HCT116 (cell line): ENCODE data around the gene C20orf96. TPM values are rescaled to one million over a fixed set of nuclear protein-coding genes. Genes with fewer than 3 reads are reported as not detected.
A peak's percentile ranks its signal among the peaks of the same experiment; 100 is the strongest.

Experiments used
- ATAC-seq: fragments of 200-7000 bp; cut with Tn5 transposase; 2 replicates; pipeline ENCODE4 v1.9.1; 2020; ENCODE audit warnings: mild to moderate bottlenecking, moderate library complexity
- BruUV-seq: library from RNA; stranded (reverse); fragments of 400-500 nt; replicated peaks from 2 replicates; lab custom pipeline; 2021; lab: Mats Ljungman, UMichigan
- CTCF ChIA-PET: fragments of 300-600 bp; sonication (Branson Sonifier 250); formaldehyde crosslinking; loops from one replicate; lab custom pipeline; 2021; ENCODE audit warnings: antibody characterized with exemption; lab: Charles Lee
- POLR2A ChIA-PET: fragments of 300-600, 350-600 bp; sonication (Branson Sonifier 250); formaldehyde crosslinking; loops from one replicate; lab custom pipeline; 2021; ENCODE audit warnings: antibody characterized with exemption; lab: Charles Lee
- RAD21 ChIA-PET, 2 experiments: fragments of 300-600 bp; sonication (Branson Sonifier 250); formaldehyde crosslinking; loops; one replicate each; lab custom pipeline; 2023; ENCODE audit warnings: low total read pairs in 2 of 2; ENCODE audit not compliant: uncharacterized antibody in 2 of 2, unreplicated experiment in 2 of 2, low non-redundant PET in 1 of 2; lab: Charles Lee
- DNase-seq: peaks from one replicate; pipeline ENCODE4 v3.0.0-alpha.2; 2010; ENCODE audit warnings: low read depth, low spot score
- H2AFZ ChIP-seq: fragments of 200-600 bp; shearing (Covaris generic), sonication (generic); 2 replicates; pipeline ENCODE4 v1.6.1; 2017; ENCODE audit warnings: low read depth, mixed run types, mixed read lengths, antibody characterized with exemption, low read length; ENCODE audit not compliant: poor library complexity, severe bottlenecking
- H3K27ac ChIP-seq: 2 replicates; pipeline ENCODE4 v1.5.1; 2012; ENCODE audit warnings: low read depth, low read length
- H3K27me3 ChIP-seq: fragments of 200-600 bp; sonication (generic); 2 replicates; pipeline ENCODE4 v1.6.1; 2016; ENCODE audit warnings: mixed run types, low read length, mixed read lengths; ENCODE audit not compliant: insufficient read depth
- H3K36me3 ChIP-seq, 2 experiments: fragments of 200-500 bp in 1 of 2; fragments of 200-600 bp in 1 of 2; sonication (Bioruptor generic) in 1 of 2; sonication (generic) in 1 of 2; 2 replicates each; pipeline versions ENCODE4 v1.5.1 to v1.6.1; 2014 to 2016; ENCODE audit warnings: low read length in 2 of 2, inconsistent platforms in 1 of 2, mixed read lengths in 1 of 2, mixed run types in 1 of 2; ENCODE audit not compliant: insufficient read depth in 2 of 2, control insufficient read depth in 1 of 2
- H3K4me1 ChIP-seq, 2 experiments: fragments of 200-600 bp in 1 of 2; sonication (generic) in 1 of 2; 2 replicates each; pipeline versions ENCODE4 v1.5.1 to v1.6.1; 2012 to 2017; ENCODE audit warnings: low read length in 2 of 2, inconsistent platforms in 1 of 2, mild to moderate bottlenecking in 1 of 2, mixed read lengths in 1 of 2, mixed run types in 1 of 2, moderate library complexity in 1 of 2; ENCODE audit not compliant: insufficient read depth in 2 of 2, control insufficient read depth in 1 of 2
- H3K4me2 ChIP-seq: fragments of 200-600 bp; sonication (generic); 2 replicates; pipeline ENCODE4 v1.6.1; 2017; ENCODE audit warnings: mixed run types, low read length, mixed read lengths
- H3K4me3 ChIP-seq, 2 experiments: fragments of 200-600 bp in 1 of 2; sonication (generic) in 1 of 2; replicated peaks in 1 of 2; 2 replicates each; pipeline ENCODE4 v1.5.1; 2011 to 2016; ENCODE audit warnings: low read length in 2 of 2, control low read depth in 1 of 2, low read depth in 1 of 2, mild to moderate bottlenecking in 1 of 2, mixed read lengths in 1 of 2, mixed run types in 1 of 2
- H3K79me2 ChIP-seq: fragments of 200-600 bp; sonication (generic); 2 replicates; pipeline ENCODE4 v1.6.1; 2017; ENCODE audit warnings: mild to moderate bottlenecking, mixed run types, low read length, moderate library complexity, mixed read lengths; ENCODE audit not compliant: insufficient read depth
- H3K9ac ChIP-seq: fragments of 200-600 bp; sonication (generic); 2 replicates; pipeline ENCODE4 v1.6.1; 2016; ENCODE audit warnings: low read length, mixed read lengths
- H3K9me2 ChIP-seq: fragments of 200-600 bp; sonication (generic), shearing (Covaris generic); 2 replicates; pipeline ENCODE4 v1.6.1; 2017; ENCODE audit warnings: mixed run types, mild to moderate bottlenecking, moderate library complexity; ENCODE audit not compliant: insufficient read depth
- H3K9me3 ChIP-seq, 2 experiments: fragments of 200-500 bp in 1 of 2; fragments of 200-600 bp in 1 of 2; sonication (Bioruptor generic) in 1 of 2; sonication (generic) in 1 of 2; 2 replicates each; pipeline ENCODE4 v1.6.1; 2014 to 2017; ENCODE audit warnings: low read length in 2 of 2, mixed read lengths in 2 of 2, inconsistent platforms in 1 of 2, low read depth in 1 of 2, mild to moderate bottlenecking in 1 of 2, mixed run types in 1 of 2, moderate library complexity in 1 of 2; ENCODE audit not compliant: control insufficient read depth in 1 of 2, insufficient read depth in 1 of 2
- H4K20me1 ChIP-seq: fragments of 200-600 bp; sonication (generic), shearing (Covaris generic); 2 replicates; pipeline ENCODE4 v1.6.1; 2017; ENCODE audit warnings: mixed run types, mild to moderate bottlenecking, moderate library complexity; ENCODE audit not compliant: insufficient read depth
- CTCF ChIP-seq, 3 experiments: fragments of 200-600 bp in 1 of 3; sonication (generic) in 1 of 3; IDR thresholded peaks in 2 of 3; conservative IDR thresholded peaks in 1 of 3; 2 replicates each; pipeline ENCODE4 v1.5.1; 2012 to 2017; ENCODE audit warnings: low read depth in 2 of 3, low read length in 2 of 3, antibody characterized with exemption in 1 of 3, borderline replicate concordance in 1 of 3, control low read depth in 1 of 3, mild to moderate bottlenecking in 1 of 3, mixed read lengths in 1 of 3, mixed run types in 1 of 3, moderate library complexity in 1 of 3; ENCODE audit not compliant: insufficient read depth in 1 of 3
- EGR1 ChIP-seq: IDR thresholded peaks from 2 replicates; pipeline ENCODE4 v1.6.1; 2012; ENCODE audit warnings: low read depth
- EZH2 ChIP-seq: fragments of 200-600 bp; sonication (generic); IDR thresholded peaks from 2 replicates; pipeline ENCODE4 v1.6.1; 2017; ENCODE audit warnings: antibody characterized with exemption, mixed run types
- FOSL1 ChIP-seq: IDR thresholded peaks from 2 replicates; pipeline ENCODE4 v1.6.1; 2012; ENCODE audit warnings: low read depth
- JUND ChIP-seq: IDR thresholded peaks from 2 replicates; pipeline ENCODE4 v1.6.1; 2012
- POLR2A ChIP-seq: IDR thresholded peaks from 2 replicates; pipeline ENCODE4 v1.7.0; 2011; ENCODE audit warnings: borderline replicate concordance; ENCODE audit not compliant: insufficient read depth, insufficient read length; ENCODE audit errors: extremely low read depth
- RAD21 ChIP-seq: IDR thresholded peaks from 2 replicates; pipeline ENCODE4 v1.6.1; 2012; ENCODE audit warnings: low read depth, mild to moderate bottlenecking
- REST ChIP-seq: IDR thresholded peaks from 2 replicates; pipeline ENCODE4 v1.6.1; 2012; ENCODE audit warnings: low read depth
- SIN3A ChIP-seq: IDR thresholded peaks from 2 replicates; pipeline ENCODE4 v1.6.1; 2012; ENCODE audit warnings: low read depth
- SP1 ChIP-seq: IDR thresholded peaks from 2 replicates; pipeline ENCODE4 v1.6.1; 2012; ENCODE audit warnings: low read depth
- SRF ChIP-seq: IDR thresholded peaks from 2 replicates; pipeline ENCODE4 v1.6.1; 2012; ENCODE audit warnings: low read depth
- TCF7L2 ChIP-seq: IDR thresholded peaks from 2 replicates; pipeline ENCODE4 v1.7.0; 2011; ENCODE audit warnings: borderline replicate concordance, inconsistent platforms; ENCODE audit not compliant: insufficient read depth, insufficient read length; ENCODE audit errors: extremely low read depth
- YY1 ChIP-seq: IDR thresholded peaks from 2 replicates; pipeline ENCODE4 v1.6.1; 2011; ENCODE audit warnings: low read length, low read depth, moderate library complexity, mild to moderate bottlenecking; ENCODE audit not compliant: insufficient replicate concordance; ENCODE audit errors: extremely low read depth
- ZFX ChIP-seq: fragments of 450-650 bp; IDR thresholded peaks from 2 replicates; pipeline ENCODE4 v1.6.1; 2017
- intact Hi-C: fragments of 100-400 bp; cut with micrococcal nuclease; formaldehyde crosslinking; loops from 2 replicates; pipeline ENCODE4 v1.10.0; 2022
- total RNA-seq: library from RNA; stranded (reverse); gene quantifications from one replicate; pipeline ENCODE4 v1.2.1, GENCODE V29; 2021; ENCODE audit not compliant: unreplicated experiment
- TF ChIP-seq, protein P1 (sequence below): IDR thresholded peaks from 2 replicates; pipeline ENCODE4 v1.6.1; 2012

Gene C20orf96
- total RNA-seq, 1 experiment from 2014 or later = 22.1 TPM

DNA sequence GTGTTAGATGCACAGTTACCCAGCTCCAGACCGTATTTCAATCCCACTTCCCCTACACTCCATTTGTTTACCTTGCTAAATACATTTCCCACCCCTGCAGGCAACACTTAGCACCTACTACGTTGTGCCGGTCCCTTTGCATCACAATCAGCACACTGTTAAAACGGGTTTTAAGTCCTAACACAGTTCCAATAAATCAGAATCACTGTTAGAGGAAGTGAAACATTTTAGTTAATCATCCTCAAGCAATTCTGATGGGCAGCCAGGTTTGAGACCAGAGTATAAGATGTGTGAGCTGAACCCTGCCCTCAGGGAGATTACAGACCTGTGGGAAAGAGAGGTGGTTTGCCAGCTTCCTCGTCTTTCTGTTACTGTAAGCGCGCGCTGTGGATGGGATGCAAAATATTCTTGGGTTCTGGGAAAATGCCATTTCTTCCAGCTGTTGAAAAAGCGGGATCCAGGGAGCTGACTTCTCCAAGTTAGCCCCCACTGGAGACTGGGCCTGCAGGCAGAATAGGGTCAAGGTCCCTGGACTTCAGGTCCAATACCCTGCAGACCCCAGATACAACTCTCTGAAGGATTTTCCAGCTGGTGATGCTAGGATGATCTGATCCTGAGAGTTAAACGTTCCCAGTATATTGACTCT lies 9.9 kb upstream of the C20orf96 start:
- POLR2A ChIA-PET = interaction anchor here (1.7 kb wide), 1 partner anchor 24 kb away, joined by 7 read pairs; no protein-coding TSS in a partner anchor
- BruUV-seq = no TSS peak
- Histone ChIP-seq H2AFZ (no peak overlapping the region), H3K9me2 (no peaks in the 10 kb centered on the region), H3K4me2 (0 out of 2 replicates have a peak overlapping the region, but pooled peaks have one; percentile 5), H3K9ac (no peak overlapping the region), H4K20me1 (peaks cover 3% of the 10 kb centered on the region; the same call in 1 of the 2 replicates), H3K4me1 (peaks cover 20 to 45% of the 10 kb centered on the region in 2 experiments), H3K27ac (no peak overlapping the region), H3K79me2 (peaks cover 35% of the 10 kb centered on the region), H3K27me3 (no peaks in the 10 kb centered on the region), H3K9me3 (no peaks in the 10 kb centered on the region), H3K4me3 (no peak overlapping the region), H3K36me3 (peaks cover 4 to 18% of the 10 kb centered on the region in 2 experiments; a peak in 3 of 4 replicates)
- TF ChIP-seq ZFX = no peak
- TF ChIP-seq TCF7L2 = no peak
- no peak for TF ChIP-seq JUND
- TF ChIP-seq YY1 = no peak
- TF ChIP-seq FOSL1 = no peak
- TF ChIP-seq SP1 = no peak
- TF ChIP-seq, protein P1, sequence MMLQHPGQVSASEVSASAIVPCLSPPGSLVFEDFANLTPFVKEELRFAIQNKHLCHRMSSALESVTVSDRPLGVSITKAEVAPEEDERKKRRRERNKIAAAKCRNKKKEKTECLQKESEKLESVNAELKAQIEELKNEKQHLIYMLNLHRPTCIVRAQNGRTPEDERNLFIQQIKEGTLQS = no peak
- no peak for TF ChIP-seq SIN3A
- no peak for TF ChIP-seq POLR2A
- TF ChIP-seq CTCF (IDR thresholded peaks at IDR 0.05 in 2 of 3, conservative IDR thresholded peaks at IDR 0.05 in 1 of 3; ENCODE audit: borderline replicate concordance in 1 of 3, insufficient read depth in 1 of 3, low read depth in 2 of 3, low read length in 2 of 3) = no peak
- no peak for TF ChIP-seq EGR1
- no peak for TF ChIP-seq REST
- no peak for TF ChIP-seq SRF
- no peak for TF ChIP-seq EZH2
- TF ChIP-seq RAD21 = no peak
- no peak for DNase-seq
- RAD21 ChIA-PET = interaction anchor here in 1 of 2 experiments (0.8 kb wide), 1 partner anchor 24 kb away, joined by 3 read pairs; no protein-coding TSS in a partner anchor
- CTCF ChIA-PET = interaction anchor here (1.4 kb wide), 1 partner anchor 23 kb away, joined by 4 read pairs; no protein-coding TSS in a partner anchor
- intact Hi-C loops = no loop called here
- no peak for ATAC-seq
